DMS 273 treated with DMSO at 0.1 percent for 48 hours (cell line): ENCODE results near the gene CCDC9.
A peak's percentile ranks its signal among the peaks of the same experiment; 100 is the strongest.
"Not testable (repeated sequence)": the region's sequence is repeated elsewhere in the genome, so short reads cannot be mapped to it uniquely, and the experiment has no call there.

Experiments
- DNase-seq: peaks from one replicate; lab custom pipeline; 2025; lab: John Stamatoyannopoulos, UW

The CCDC9 gene

DNA sequence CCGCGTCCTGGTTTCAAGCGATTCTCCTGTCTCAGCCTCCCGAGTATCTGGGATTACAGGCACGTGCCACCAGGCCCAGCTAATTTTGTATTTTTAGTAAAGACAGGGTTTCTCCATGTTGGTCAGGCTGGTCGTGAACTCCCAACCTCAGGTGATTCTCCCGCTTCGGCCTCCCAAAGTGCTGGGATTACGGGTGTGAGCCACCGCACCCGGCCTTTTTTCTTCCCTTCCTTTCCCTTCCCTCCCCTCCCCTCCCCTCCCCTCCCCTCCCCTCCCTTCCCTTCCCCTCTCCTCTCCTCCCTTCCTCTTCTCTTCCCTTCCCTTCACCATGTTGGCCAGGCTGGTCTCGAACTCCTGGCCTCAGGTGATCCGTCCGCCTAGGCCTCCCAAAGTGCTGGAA, 44.5 kb downstream of the CCDC9 start:
- DNase-seq: not testable (repeated sequence)

DNA sequence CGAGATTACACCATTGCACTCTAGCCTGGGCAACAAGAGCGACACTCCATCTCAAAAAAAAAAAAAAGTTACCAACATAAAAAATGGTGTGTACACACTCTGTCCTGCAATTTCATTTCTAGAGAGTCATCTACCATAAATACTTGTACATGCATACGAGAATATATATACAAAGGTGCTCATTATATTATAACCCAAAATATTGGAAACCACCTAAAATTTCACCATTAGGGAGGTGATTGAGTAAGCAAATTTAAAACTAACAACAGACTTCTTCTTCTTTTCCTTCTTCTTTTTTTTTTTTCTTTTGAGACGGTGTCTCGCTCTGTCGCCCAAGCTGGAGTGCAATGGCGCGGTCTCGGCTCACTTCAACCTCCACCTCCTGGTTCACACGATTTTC, 45.9 kb downstream of the CCDC9 start:
- no peak for DNase-seq

DNA sequence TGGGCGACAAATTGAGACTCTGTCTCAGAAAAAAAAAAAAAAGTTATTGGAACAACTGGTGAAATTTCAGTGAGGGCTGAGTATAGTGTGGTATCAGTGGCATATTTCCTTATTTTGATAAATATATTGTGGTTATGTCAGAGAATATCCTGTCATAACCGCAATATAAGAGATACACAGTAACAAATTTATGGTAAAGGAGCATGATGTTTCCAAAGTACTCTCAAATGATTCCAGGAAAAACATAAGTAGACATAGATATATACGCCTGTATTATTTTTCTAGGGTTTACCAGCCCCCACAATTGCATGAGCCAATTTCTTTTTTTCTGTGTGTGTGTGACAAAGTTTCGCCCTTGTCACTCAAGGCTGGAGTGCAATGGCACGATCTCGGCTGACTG, 47.6 kb downstream of the CCDC9 start:
- DNase-seq: no peak

DNA sequence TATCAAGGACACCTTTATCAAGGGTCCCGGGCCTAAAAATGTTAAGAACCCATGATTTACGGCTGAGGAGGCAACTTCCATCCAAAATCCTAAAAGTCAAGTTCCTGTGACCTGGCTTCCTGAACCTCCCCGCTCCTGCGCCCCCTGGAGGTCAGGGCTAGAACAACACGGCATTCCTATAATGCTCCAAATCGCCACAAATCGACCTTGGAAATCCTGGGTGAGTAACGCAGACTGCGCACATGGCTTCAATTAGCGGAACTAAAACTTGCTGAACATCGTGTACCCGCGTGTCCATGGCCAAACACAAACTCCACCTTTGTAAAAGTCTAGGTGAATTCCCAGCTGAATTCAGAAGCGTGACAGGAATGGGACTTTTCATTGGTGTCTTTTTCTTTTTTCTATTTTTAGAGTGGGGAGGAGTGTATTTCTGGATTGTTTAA, 49.0 kb downstream of the CCDC9 start:
- peak; percentile 46 for DNase-seq

DNA sequence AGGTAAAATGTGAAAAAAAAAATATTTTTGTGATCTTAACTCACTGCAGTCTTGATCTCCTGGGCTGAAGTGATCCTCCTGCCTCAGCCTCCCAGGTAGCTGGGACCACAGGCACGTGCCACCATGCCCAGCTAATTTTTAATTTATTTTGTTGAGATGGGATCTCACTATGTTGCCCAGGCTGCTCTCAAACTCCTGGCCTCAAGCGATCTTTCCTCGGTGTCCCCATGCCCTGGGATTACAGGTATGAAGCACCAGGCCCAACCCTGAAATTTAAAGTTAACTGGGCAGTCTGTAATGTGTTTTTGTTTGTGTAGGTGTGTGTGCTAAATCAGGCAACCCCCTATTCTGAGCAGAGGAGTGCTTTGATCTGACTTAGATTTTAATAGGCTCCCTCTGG, 50.0 kb downstream of the CCDC9 start:
- no peak for DNase-seq

DNA sequence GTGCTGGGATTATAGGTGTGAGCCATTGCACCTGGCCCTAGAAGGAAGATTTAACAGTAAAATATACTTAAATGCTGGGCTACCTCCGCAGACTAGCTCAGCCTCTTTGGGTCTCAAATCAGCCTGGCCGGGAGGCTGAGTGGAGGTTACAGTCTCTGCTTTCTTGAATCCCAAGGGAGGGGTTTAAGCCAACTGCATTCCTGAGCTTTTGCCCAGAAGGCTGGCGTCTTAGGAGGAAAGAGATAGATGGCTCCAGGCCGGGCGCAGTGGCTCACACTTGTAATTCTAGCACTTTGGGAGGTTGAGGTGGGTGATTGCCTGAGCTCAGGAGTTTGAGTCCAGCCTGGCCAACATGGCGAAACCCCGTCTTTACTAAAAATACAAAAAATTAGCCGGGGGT, 52.7 kb downstream of the CCDC9 start:
- no peak for DNase-seq

DNA sequence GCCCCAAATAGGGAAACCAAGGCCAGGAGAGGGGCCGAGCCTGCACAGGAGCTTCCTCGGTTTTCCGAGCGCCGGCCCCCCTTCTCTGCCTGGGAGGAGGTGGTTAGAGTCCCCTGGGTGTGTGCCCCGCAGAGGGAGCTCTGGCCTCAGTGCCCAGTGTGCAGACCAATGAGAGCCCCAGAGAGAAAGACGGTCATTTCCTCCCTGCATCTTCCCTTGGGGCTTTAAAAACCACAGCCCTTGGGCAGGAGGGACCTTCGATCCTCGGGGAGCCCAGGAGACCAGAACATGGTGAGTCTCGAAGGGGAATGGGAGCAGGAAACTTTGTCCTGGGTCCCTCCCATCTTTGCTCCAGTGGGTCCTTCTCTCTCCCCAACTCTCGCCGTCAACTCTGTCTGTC, 53.3 kb downstream of the CCDC9 start, which contains the start of gene C5AR1:
Gene C5AR1, plus strand, starts transcription at position 254 of the 400 bp plus-strand sequence. Its CDS starts 35 bp downstream, at position 289.
- no peak for DNase-seq

DNA sequence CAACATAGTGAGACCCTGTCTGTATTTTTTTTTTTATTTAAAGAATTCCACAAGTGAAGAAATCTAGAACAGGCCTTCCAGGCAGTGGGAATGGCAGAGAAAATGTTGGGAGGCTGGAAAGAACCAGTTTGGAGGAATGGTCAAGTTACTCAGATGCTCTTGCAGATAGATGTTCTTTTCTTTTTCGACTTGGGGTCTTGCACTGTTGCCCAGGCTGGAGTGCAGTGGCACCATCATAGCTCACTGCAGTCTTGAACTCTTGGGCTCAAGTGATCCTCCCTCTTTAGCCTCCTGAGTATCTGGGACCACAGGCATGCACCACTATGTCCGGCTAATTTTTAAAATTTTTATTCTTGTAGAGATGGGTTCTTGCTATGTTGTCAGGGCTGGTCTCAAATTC, 54.0 kb downstream of the CCDC9 start:
- no peak for DNase-seq

DNA sequence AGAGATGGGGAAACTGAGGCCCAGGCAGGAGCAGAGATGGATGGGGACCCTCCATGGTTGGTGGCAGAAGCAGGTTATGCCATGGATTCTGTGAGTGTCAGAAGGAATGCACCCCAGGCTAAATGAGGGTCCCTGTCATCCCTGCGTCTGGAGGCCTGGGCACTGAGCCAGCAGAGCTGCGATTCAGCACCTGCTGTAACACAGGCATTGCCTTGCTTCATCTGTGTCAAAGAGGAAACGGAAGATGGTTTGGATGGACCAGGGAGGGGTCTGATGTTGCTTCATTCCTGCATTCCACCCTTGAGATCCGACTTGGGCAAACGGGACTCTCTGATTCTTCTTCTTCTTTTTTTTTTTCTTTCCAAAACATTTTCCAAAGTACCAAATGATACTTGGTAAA, 54.5 kb downstream of the CCDC9 start:
- no peak for DNase-seq

DNA sequence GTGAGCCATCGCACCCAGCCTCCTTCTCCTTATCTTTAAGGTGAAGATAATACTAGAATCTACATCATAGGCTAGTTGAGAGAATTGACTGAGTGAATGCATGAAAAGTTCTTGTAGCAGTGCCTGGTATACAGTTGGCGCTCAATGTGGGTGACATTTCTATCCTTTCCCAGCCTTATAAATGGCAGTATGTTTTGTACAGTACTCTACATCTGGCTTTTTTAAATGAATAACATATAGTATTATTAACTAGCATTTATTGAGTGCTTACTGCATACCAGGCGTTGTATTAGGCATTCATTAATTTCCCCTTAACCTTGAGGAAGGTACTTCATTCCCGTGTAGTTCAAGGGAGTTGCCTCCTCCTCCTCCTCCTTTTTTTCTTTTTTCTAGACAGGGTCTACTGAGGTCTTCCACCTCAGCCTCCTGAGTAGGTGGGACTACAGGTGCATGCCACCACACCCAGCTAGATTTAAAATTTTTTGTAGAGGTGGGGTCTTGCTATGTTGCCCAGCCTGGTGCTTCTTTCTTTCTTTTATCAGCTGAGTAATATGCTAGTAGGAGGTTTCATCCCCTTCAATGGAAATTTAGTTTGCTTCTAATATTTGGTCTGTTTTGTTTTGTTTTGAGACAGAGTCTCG, 56.2 kb downstream of the CCDC9 start:
- no peak for DNase-seq

DNA sequence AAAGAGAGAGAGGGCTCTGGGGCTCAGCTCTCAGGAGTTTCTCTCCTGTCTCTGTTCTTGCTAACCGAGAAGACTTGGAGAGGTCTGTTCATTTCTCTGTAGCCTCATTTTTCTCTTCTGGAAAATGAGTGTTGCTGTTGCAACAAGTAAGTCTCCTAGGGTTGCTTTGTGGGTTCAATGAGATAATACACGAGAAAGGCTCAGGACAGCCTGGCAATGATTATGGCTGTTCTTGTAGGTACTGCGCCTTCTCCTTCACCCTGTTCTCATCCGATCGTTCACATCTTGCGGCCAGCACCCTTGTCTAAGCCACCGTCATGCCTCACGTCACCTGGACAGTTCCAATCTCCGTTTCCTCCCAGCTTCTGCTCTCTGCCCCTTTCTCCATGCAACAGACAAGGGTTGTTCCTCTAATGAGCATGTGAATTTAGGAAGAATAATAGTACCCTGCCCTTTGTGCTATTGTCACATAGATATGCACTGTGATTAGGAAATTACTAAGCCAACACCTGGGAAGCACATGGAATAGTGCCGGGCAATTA, 57.5 kb downstream of the CCDC9 start:
- DNase-seq: no peak

DNA sequence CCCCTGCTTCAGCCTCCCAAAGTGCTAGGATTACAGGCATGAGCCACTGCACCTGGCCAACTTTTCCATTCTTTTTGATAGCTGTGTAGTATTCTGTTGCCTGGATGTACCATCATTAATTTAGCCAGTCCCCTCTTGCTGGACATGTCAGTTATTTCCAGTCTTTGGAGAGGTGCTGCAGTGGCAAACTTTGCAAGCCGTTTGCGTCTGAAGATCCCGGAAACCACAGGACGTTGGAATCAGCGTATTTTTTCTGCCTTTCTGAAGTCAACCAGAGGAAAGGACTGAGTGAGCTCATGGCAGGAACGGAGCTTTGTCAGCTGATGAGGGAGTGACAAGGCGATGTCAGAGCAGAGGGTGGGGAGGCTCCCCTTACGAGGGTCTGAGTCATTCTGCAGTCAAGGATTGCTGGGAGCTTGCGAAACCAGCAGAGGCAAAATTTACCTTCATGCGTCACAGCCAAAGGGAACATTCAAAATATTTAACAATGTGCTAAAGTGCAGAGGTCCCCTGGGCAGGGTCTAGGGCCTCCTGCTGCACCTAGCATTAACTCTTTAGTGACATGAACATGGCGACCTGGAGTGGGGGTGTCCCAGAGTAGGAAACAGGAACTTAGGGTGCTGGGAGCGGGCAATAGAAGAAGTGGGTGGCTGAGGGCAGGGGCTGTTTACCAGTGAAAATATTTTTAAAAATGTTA, 58.9 kb downstream of the CCDC9 start:
- no peak for DNase-seq

DNA sequence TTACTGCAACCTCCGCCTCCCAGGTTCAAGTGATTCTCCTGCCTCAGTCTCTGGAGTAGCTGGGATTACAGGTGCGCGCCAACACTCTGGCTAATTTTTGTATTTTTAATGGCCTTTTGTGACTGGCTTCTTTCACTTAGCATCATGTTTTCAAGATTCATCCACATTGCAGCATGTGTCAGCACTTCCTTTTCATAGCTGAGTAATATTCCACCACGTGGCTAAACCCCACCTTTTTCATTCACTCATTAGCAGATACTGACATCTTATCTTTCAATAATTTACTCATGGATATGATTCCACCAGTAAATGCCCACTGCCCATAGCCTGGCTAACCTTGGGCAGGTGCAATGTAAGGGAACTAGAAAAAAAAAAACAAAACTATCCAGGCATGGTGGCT, 60.2 kb downstream of the CCDC9 start:
- DNase-seq: no peak

DNA sequence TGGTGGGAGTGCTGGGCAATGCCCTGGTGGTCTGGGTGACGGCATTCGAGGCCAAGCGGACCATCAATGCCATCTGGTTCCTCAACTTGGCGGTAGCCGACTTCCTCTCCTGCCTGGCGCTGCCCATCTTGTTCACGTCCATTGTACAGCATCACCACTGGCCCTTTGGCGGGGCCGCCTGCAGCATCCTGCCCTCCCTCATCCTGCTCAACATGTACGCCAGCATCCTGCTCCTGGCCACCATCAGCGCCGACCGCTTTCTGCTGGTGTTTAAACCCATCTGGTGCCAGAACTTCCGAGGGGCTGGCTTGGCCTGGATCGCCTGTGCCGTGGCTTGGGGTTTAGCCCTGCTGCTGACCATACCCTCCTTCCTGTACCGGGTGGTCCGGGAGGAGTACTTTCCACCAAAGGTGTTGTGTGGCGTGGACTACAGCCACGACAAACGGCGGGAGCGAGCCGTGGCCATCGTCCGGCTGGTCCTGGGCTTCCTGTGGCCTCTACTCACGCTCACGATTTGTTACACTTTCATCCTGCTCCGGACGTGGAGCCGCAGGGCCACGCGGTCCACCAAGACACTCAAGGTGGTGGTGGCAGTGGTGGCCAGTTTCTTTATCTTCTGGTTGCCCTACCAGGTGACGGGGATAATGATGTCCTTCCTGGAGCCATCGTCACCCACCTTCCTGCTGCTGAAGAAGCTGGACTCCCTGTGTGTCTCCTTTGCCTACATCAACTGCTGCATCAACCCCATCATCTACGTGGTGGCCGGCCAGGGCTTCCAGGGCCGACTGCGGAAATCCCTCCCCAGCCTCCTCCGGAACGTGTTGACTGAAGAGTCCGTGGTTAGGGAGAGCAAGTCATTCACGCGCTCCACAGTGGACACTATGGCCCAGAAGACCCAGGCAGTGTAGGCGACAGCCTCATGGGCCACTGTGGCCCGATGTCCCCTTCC, 63.9 kb downstream of the CCDC9 start:
- DNase-seq: no peak
